Measurements from ENCODE around the gene ABCD3.

- TF ChIP-seq CTCF (IDR thresholded peaks at IDR 0.05; ENCODE audit: poor library complexity, severe bottlenecking), result no peak
- TF ChIP-seq TAF1 (IDR thresholded peaks at IDR 0.05; ENCODE audit: low read depth), result no peak
- no peak for TF ChIP-seq RAD21 (conservative IDR thresholded peaks at IDR 0.05)
- TF ChIP-seq POLR2AphosphoS5 (IDR thresholded peaks at IDR 0.05), result no peak
- no peak for TF ChIP-seq EP300 (conservative IDR thresholded peaks at IDR 0.05; ENCODE audit: poor library complexity, severe bottlenecking)
These were observed 112.2 kb downstream of the ABCD3 start for GRCh38 chr1:94530373-94530878.
